MM.1S (cell line): ENCODE data around the gene SORCS2.

ENCODE experiments used
- DNase-seq: peaks from one replicate; pipeline ENCODE4 v3.0.0-alpha.2; 2015
- H2AFZ ChIP-seq: fragments of 300-600 bp; sonication (generic); 2 replicates; pipeline ENCODE4 v1.6.0; 2016; ENCODE audit warnings: antibody characterized with exemption, low read length
- H3F3A ChIP-seq: fragments of 300-600 bp; sonication (generic); 2 replicates; pipeline ENCODE4 v1.6.1; 2016; ENCODE audit warnings: mild to moderate bottlenecking, antibody characterized with exemption, low read length, moderate library complexity, mixed read lengths; ENCODE audit not compliant: insufficient read depth
- H3K27ac ChIP-seq: fragments of 300-600 bp; sonication (generic); 2 replicates; pipeline ENCODE4 v1.5.1; 2016; ENCODE audit warnings: mild to moderate bottlenecking, low read length
- H3K27me3 ChIP-seq: fragments of 300-600 bp; sonication (generic); replicated peaks from 2 replicates; pipeline ENCODE4 v1.6.0; 2016; ENCODE audit warnings: low read length; ENCODE audit not compliant: insufficient read depth
- H3K36me3 ChIP-seq: fragments of 300-600 bp; sonication (generic); replicated peaks from 2 replicates; pipeline ENCODE4 v1.6.1; 2016; ENCODE audit warnings: mild to moderate bottlenecking, low read length, mixed read lengths; ENCODE audit not compliant: insufficient read depth
- H3K4me1 ChIP-seq: fragments of 300-600 bp; sonication (generic); 2 replicates; pipeline ENCODE4 v1.6.1; 2016; ENCODE audit warnings: low read length, mixed read lengths
- H3K4me2 ChIP-seq: fragments of 300-600 bp; sonication (generic); 2 replicates; pipeline ENCODE4 v1.6.0; 2016; ENCODE audit warnings: low read depth, low read length
- H3K4me3 ChIP-seq: fragments of 300-600 bp; sonication (generic); 2 replicates; pipeline ENCODE4 v1.5.1; 2016; ENCODE audit warnings: low read length, mixed read lengths
- H3K79me2 ChIP-seq: fragments of 300-600 bp; sonication (generic); 2 replicates; pipeline ENCODE4 v1.6.1; 2016; ENCODE audit warnings: mixed run types, low read length, mixed read lengths
- H3K9ac ChIP-seq: fragments of 300-600 bp; sonication (generic); 2 replicates; pipeline ENCODE4 v1.6.1; 2016; ENCODE audit warnings: low read length, mixed read lengths
- H3K9me2 ChIP-seq: fragments of 300-600 bp; sonication (generic); replicated peaks from 2 replicates; pipeline ENCODE4 v1.6.1; 2016; ENCODE audit warnings: mild to moderate bottlenecking, low read length, mixed read lengths; ENCODE audit not compliant: insufficient read depth
- H3K9me3 ChIP-seq: fragments of 300-600 bp; sonication (generic); replicated peaks from 2 replicates; pipeline ENCODE4 v1.6.1; 2016; ENCODE audit warnings: mild to moderate bottlenecking, low read length, mixed read lengths; ENCODE audit not compliant: insufficient read depth
- H4K20me1 ChIP-seq: fragments of 300-600 bp; sonication (generic); 2 replicates; pipeline ENCODE4 v1.6.1; 2016; ENCODE audit warnings: mild to moderate bottlenecking, low read length, moderate library complexity, mixed read lengths; ENCODE audit not compliant: insufficient read depth
- EZH2 ChIP-seq: fragments of 300-600 bp; sonication (generic); optimal IDR thresholded peaks from 2 replicates; pipeline ENCODE3; 2017; ENCODE audit warnings: low read depth, mild to moderate bottlenecking, antibody characterized with exemption, low read length, mixed read lengths
- EZH2phosphoT487 ChIP-seq: fragments of 300-600 bp; sonication (generic); IDR thresholded peaks from 2 replicates; pipeline ENCODE4 v1.6.1; 2018; ENCODE audit warnings: antibody characterized with exemption, low read length
- TF ChIP-seq, protein P1 (sequence below): fragments of 300-600 bp; sonication (generic); IDR thresholded peaks from 2 replicates; pipeline ENCODE4 v1.5.1; 2016; ENCODE audit warnings: antibody characterized with exemption, low read length, mixed read lengths

SORCS2 gene

DNA sequence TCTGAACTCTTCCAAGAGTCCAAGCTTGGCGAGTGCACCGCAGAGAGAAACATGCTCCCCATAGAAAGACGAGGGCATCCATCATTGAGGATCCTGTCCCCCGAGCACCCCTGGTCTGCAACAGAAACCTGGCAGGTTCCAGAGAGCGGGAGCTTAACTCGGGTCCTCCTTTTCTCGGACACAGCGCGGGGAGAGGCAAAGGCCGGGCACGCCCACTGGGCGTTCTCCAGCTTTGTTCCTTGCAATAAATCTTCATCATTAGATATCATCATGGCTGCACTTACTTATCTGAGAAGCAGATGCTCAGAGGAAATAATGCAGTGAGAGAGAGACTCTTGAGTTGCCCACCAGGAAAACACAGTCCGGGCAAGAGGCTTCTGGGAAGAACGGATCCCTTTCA is 332.5 kb downstream of the SORCS2 start:
- H4K20me1 ChIP-seq: no peaks in the 10 kb centered on the region
- H3K9ac ChIP-seq: no peak overlapping the region
- no peak for DNase-seq
- no peak overlapping the region for H3K27ac ChIP-seq
- H2AFZ ChIP-seq: no peak overlapping the region
- H3K4me1 ChIP-seq: no peaks in the 10 kb centered on the region
- H3F3A ChIP-seq: no peaks in the 10 kb centered on the region
- H3K36me3 ChIP-seq: no peaks in the 10 kb centered on the region
- peaks cover 92% of the 10 kb centered on the region for H3K27me3 ChIP-seq
- no peak overlapping the region for H3K4me2 ChIP-seq
- H3K79me2 ChIP-seq: no peaks in the 10 kb centered on the region
- TF ChIP-seq, protein P1, sequence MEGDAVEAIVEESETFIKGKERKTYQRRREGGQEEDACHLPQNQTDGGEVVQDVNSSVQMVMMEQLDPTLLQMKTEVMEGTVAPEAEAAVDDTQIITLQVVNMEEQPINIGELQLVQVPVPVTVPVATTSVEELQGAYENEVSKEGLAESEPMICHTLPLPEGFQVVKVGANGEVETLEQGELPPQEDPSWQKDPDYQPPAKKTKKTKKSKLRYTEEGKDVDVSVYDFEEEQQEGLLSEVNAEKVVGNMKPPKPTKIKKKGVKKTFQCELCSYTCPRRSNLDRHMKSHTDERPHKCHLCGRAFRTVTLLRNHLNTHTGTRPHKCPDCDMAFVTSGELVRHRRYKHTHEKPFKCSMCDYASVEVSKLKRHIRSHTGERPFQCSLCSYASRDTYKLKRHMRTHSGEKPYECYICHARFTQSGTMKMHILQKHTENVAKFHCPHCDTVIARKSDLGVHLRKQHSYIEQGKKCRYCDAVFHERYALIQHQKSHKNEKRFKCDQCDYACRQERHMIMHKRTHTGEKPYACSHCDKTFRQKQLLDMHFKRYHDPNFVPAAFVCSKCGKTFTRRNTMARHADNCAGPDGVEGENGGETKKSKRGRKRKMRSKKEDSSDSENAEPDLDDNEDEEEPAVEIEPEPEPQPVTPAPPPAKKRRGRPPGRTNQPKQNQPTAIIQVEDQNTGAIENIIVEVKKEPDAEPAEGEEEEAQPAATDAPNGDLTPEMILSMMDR: no peak
- no peak for TF ChIP-seq EZH2
- no peak for TF ChIP-seq EZH2phosphoT487
- no peak overlapping the region for H3K4me3 ChIP-seq
- H3K9me2 ChIP-seq: no peaks in the 10 kb centered on the region
- no peaks in the 10 kb centered on the region for H3K9me3 ChIP-seq

DNA sequence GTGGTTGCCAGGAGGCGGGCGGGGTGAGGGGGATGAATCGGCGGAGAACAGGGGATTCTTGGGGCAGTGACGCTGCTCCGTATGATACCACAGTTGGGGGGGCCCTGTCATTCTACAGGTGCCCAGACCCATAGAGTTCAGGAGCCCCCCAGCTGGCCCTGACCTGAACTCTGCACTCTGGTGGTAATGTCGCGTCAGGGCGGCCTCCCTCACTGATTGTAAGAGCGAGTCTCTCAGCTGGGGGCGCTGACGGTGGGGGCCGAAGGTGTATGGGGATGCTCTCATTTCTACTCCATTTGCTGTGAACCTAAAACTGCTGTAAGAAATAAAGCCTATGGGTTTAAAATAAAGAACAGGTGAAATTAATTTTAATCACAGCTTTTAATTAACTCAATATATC is 334.2 kb downstream of the SORCS2 start:
- Histone ChIP-seq H3K4me3 (no peak overlapping the region), H3F3A (no peaks in the 10 kb centered on the region), H3K9me2 (no peaks in the 10 kb centered on the region), H3K4me2 (no peak overlapping the region), H3K9me3 (no peaks in the 10 kb centered on the region), H3K79me2 (no peaks in the 10 kb centered on the region), H3K27ac (no peak overlapping the region), H4K20me1 (no peaks in the 10 kb centered on the region), H3K36me3 (no peaks in the 10 kb centered on the region), H3K4me1 (no peaks in the 10 kb centered on the region), H3K27me3 (peaks cover 92% of the 10 kb centered on the region), H3K9ac (no peak overlapping the region), H2AFZ (no peak overlapping the region)
- no peak for DNase-seq
- TF ChIP-seq, protein P1: no peak
- TF ChIP-seq EZH2 (no peak), EZH2phosphoT487 (no peak)

DNA sequence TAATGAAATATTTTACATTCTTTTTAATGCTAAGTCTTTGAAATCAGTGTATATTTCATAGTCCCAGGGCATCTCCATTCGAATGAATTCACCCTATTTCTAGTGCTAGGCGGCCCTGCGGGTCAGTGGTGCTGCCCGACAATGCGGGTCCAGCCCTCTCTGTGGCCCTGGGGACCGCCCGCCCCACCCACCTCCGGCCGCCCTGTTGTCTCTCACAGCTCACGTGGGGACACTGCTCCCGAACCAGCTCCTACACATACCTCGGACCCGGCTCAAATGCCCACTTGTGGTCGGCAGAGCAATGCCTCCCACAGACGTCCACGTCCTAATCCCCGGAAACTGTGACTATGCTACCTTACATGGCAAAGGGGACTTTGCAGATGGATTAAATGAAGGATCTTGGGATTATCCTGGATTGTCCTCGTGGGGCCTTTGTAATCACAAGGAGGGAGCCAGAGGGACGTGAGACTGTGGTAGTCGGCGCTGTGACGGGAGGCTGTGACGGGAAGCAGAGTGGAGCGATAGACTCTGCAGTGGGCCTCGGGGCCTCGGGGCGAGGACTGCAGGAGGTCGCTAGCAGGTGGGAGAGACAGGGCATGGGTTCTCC is 334.7 kb downstream of the SORCS2 start:
- no peaks in the 10 kb centered on the region for H3K36me3 ChIP-seq
- no peaks in the 10 kb centered on the region for H3F3A ChIP-seq
- no peaks in the 10 kb centered on the region for H3K79me2 ChIP-seq
- no peaks in the 10 kb centered on the region for H3K9me3 ChIP-seq
- peak; percentile 66 for TF ChIP-seq EZH2
- TF ChIP-seq, protein P1: no peak
- no peaks in the 10 kb centered on the region for H4K20me1 ChIP-seq
- no peak overlapping the region for H3K9ac ChIP-seq
- H3K4me3 ChIP-seq: no peak overlapping the region
- peaks cover 92% of the 10 kb centered on the region for H3K27me3 ChIP-seq
- no peak overlapping the region for H3K4me2 ChIP-seq
- no peak for DNase-seq
- no peaks in the 10 kb centered on the region for H3K9me2 ChIP-seq
- H3K27ac ChIP-seq: no peak overlapping the region
- no peaks in the 10 kb centered on the region for H3K4me1 ChIP-seq
- H2AFZ ChIP-seq: no peak overlapping the region
